PFSK-1 (cell line): ENCODE data around the gene SYVN1.

Experiments used
- FOXP2 ChIP-seq: optimal IDR thresholded peaks from 2 replicates; pipeline ENCODE3; 2011; ENCODE audit warnings: borderline replicate concordance, control low read depth, inconsistent platforms; ENCODE audit not compliant: insufficient read depth; ENCODE audit errors: extremely low read length, extremely low read depth
- POLR2AphosphoS5 ChIP-seq: IDR thresholded peaks from 2 replicates; pipeline ENCODE4 v1.6.1; 2012; ENCODE audit warnings: low read depth, mild to moderate bottlenecking, control low read depth, low read length, moderate library complexity
- REST ChIP-seq, 2 experiments: IDR thresholded peaks; 2 replicates each; pipeline versions ENCODE4 v1.6.1 to v1.8.0; 2011 to 2012; ENCODE audit warnings: low read depth in 2 of 2, low read length in 2 of 2, control low read depth in 1 of 2, inconsistent platforms in 1 of 2, mild to moderate bottlenecking in 1 of 2, moderate library complexity in 1 of 2; ENCODE audit not compliant: insufficient read depth in 1 of 2
- SIN3A ChIP-seq: IDR thresholded peaks from 2 replicates; pipeline ENCODE4 v1.6.1; 2012; ENCODE audit warnings: mild to moderate bottlenecking, low read length, moderate library complexity, borderline replicate concordance; ENCODE audit not compliant: insufficient read depth
- TAF1 ChIP-seq: IDR thresholded peaks from 2 replicates; pipeline ENCODE4 v1.6.1; 2012; ENCODE audit warnings: low read length, control low read depth, borderline replicate concordance; ENCODE audit not compliant: insufficient read depth

SYVN1 gene

GRCh38 chr11:65113839-65114238 lies 20.5 kb downstream of the SYVN1 start:
- TF ChIP-seq POLR2AphosphoS5 = no peak
- TF ChIP-seq REST (IDR thresholded peaks at IDR 0.05; ENCODE audit: insufficient read depth in 1 of 2, low read depth in 2 of 2, low read length in 2 of 2) = no peak
- no peak for TF ChIP-seq SIN3A
- TF ChIP-seq TAF1 = no peak
- no peak for TF ChIP-seq FOXP2

GRCh38 chr11:65113361-65113756 lies 21.0 kb downstream of the SYVN1 start:
- TF ChIP-seq POLR2AphosphoS5 = no peak
- no peak for TF ChIP-seq TAF1
- no peak for TF ChIP-seq FOXP2
- no peak for TF ChIP-seq SIN3A
- no peak for TF ChIP-seq REST (IDR thresholded peaks at IDR 0.05; ENCODE audit: insufficient read depth in 1 of 2, low read depth in 2 of 2, low read length in 2 of 2)

- 0 out of 2 replicates have a peak, but pooled peaks have one; percentile 41 for TF ChIP-seq POLR2AphosphoS5
- no peak for TF ChIP-seq SIN3A
- no peak for TF ChIP-seq REST (IDR thresholded peaks at IDR 0.05; ENCODE audit: insufficient read depth in 1 of 2, low read depth in 2 of 2, low read length in 2 of 2)
- no peak for TF ChIP-seq FOXP2
- TF ChIP-seq TAF1 = no peak
These were observed 21.6 kb downstream of the SYVN1 start for GRCh38 chr11:65112546-65113360.

GRCh38 chr11:65111744-65112545 lies 22.4 kb downstream of the SYVN1 start, which contains the start of gene TM7SF2:
Gene TM7SF2 (plus strand): TSS chr11:65111872. CDS start chr11:65112016, 144 bp downstream.
- 0 out of 4 replicates have a peak, but pooled peaks of 1 of the 2 experiments have one; percentile 18 for TF ChIP-seq REST (IDR thresholded peaks at IDR 0.05; ENCODE audit: insufficient read depth in 1 of 2, low read depth in 2 of 2, low read length in 2 of 2)
- TF ChIP-seq POLR2AphosphoS5 = peak; percentile 95
- no peak for TF ChIP-seq SIN3A
- TF ChIP-seq FOXP2 = no peak
- peak; percentile 87; the same call in 1 of the 2 replicates for TF ChIP-seq TAF1
